ENCODE measurements around the gene C11orf86. TPM values are rescaled to one million over a fixed set of nuclear protein-coding genes. Genes with fewer than 3 reads are reported as not detected.

The C11orf86 gene
- total and polyA plus RNA-seq, 3 experiments from 2014 or later = not detected

- ChIA-PET POLR2A (no interaction called here), CTCF (no interaction called here)
- no peaks in the 10 kb centered on the region for H3K36me3 Mint-ChIP-seq
- Histone ChIP-seq H3K4me1 (ENCODE audit: insufficient read depth, low read length) (no peaks in the 10 kb centered on the region), H3K36me3 (ENCODE audit: insufficient read depth, low read length) (no peaks in the 10 kb centered on the region), H3K27me3 (ENCODE audit: insufficient read depth, low read length, poor library complexity, severe bottlenecking) (no peaks in the 10 kb centered on the region), H3K9me3 (ENCODE audit: low read length) (no peaks in the 10 kb centered on the region), H3K4me3 (ENCODE audit: low read length) (no peak overlapping the region), H3K27ac (ENCODE audit: low read depth, low read length) (no peak overlapping the region)
- peak overlapping the region in 1 of 7 donors; percentile 15 for H3K4me3 Mint-ChIP-seq
- peaks cover 0 to 3% (median 0%) of the 10 kb centered on the region in 5 donors for H3K9me3 Mint-ChIP-seq
- H3K27me3 Mint-ChIP-seq = peaks cover 10 to 32% of the 10 kb centered on the region in 2 donors
- H3K4me1 Mint-ChIP-seq = no peaks in the 10 kb centered on the region
- H3K27ac Mint-ChIP-seq = peak overlapping the region in 1 of 8 donors; percentile 70
- no peak for DNase-seq
Observed at GRCh38 chr11:66970371-66970806, 4.7 kb upstream of the C11orf86 start.

GRCh38 chr11:66970807-66971442 is 4.2 kb upstream of the C11orf86 start:
- H3K9me3 Mint-ChIP-seq = peaks cover 0 to 3% (median 0%) of the 10 kb centered on the region in 5 donors
- no peaks in the 10 kb centered on the region for H3K4me1 Mint-ChIP-seq
- Histone ChIP-seq H3K27me3 (ENCODE audit: insufficient read depth, low read length, poor library complexity, severe bottlenecking) (no peaks in the 10 kb centered on the region), H3K36me3 (ENCODE audit: insufficient read depth, low read length) (no peaks in the 10 kb centered on the region), H3K9me3 (ENCODE audit: low read length) (no peaks in the 10 kb centered on the region), H3K4me3 (ENCODE audit: low read length) (no peak overlapping the region), H3K27ac (ENCODE audit: low read depth, low read length) (no peak overlapping the region), H3K4me1 (ENCODE audit: insufficient read depth, low read length) (no peaks in the 10 kb centered on the region)
- ChIA-PET POLR2A (no interaction called here), CTCF (no interaction called here)
- H3K27me3 Mint-ChIP-seq = peaks cover 14 to 35% of the 10 kb centered on the region in 2 donors
- no peak for DNase-seq
- peaks cover 0 to 3% (median 0%) of the 10 kb centered on the region in 3 donors for H3K36me3 Mint-ChIP-seq
- no peak overlapping the region for H3K4me3 Mint-ChIP-seq
- peak overlapping the region in 3 of 8 donors; percentile 6 to 70 (median 69) for H3K27ac Mint-ChIP-seq

GRCh38 chr11:66971488-66971887 is 3.6 kb upstream of the C11orf86 start:
- Histone ChIP-seq H3K27ac (ENCODE audit: low read depth, low read length) (no peak overlapping the region), H3K4me1 (ENCODE audit: insufficient read depth, low read length) (no peaks in the 10 kb centered on the region), H3K27me3 (ENCODE audit: insufficient read depth, low read length, poor library complexity, severe bottlenecking) (no peaks in the 10 kb centered on the region), H3K9me3 (ENCODE audit: low read length) (no peaks in the 10 kb centered on the region), H3K4me3 (ENCODE audit: low read length) (no peak overlapping the region), H3K36me3 (ENCODE audit: insufficient read depth, low read length) (no peaks in the 10 kb centered on the region)
- CTCF ChIA-PET = no interaction called here
- POLR2A ChIA-PET = no interaction called here
- H3K4me1 Mint-ChIP-seq = no peaks in the 10 kb centered on the region
- DNase-seq = no peak
- H3K36me3 Mint-ChIP-seq = peaks cover 0 to 3% (median 0%) of the 10 kb centered on the region in 3 donors
- peaks cover 0 to 3% (median 0%) of the 10 kb centered on the region in 5 donors for H3K9me3 Mint-ChIP-seq
- peaks cover 14 to 33% of the 10 kb centered on the region in 2 donors for H3K27me3 Mint-ChIP-seq
- no peak overlapping the region for H3K4me3 Mint-ChIP-seq
- H3K27ac Mint-ChIP-seq = no peak overlapping the region

GRCh38 chr11:66973956-66974580 is 1.0 kb upstream of the C11orf86 start:
- H3K27ac ChIP-seq (ENCODE audit: low read depth, low read length) = no peak overlapping the region
- no peaks in the 10 kb centered on the region for H3K9me3 ChIP-seq (ENCODE audit: low read length)
- Mint-ChIP-seq H3K4me3 (no peak overlapping the region), H3K4me1 (no peaks in the 10 kb centered on the region), H3K27me3 (peaks cover 10 to 26% of the 10 kb centered on the region in 2 donors), H3K27ac (no peak overlapping the region), H3K9me3 (peaks cover 0 to 9% (median 3%) of the 10 kb centered on the region in 5 donors), H3K36me3 (peaks cover 0 to 3% (median 0%) of the 10 kb centered on the region in 3 donors)
- H3K27me3 ChIP-seq (ENCODE audit: insufficient read depth, low read length, poor library complexity, severe bottlenecking) = no peaks in the 10 kb centered on the region
- POLR2A ChIA-PET = interaction anchor here (0.6 kb wide), 1 partner anchor 239 kb away, joined by 7 read pairs; no protein-coding TSS in a partner anchor
- H3K4me1 ChIP-seq (ENCODE audit: insufficient read depth, low read length) = no peaks in the 10 kb centered on the region
- no peaks in the 10 kb centered on the region for H3K36me3 ChIP-seq (ENCODE audit: insufficient read depth, low read length)
- CTCF ChIA-PET = no interaction called here
- no peak overlapping the region for H3K4me3 ChIP-seq (ENCODE audit: low read length)
- no peak for DNase-seq

GRCh38 chr11:66975405-66976027 is 412 bp downstream of the C11orf86 start:
- no peaks in the 10 kb centered on the region for H3K27me3 ChIP-seq (ENCODE audit: insufficient read depth, low read length, poor library complexity, severe bottlenecking)
- Mint-ChIP-seq H3K4me1 (no peaks in the 10 kb centered on the region), H3K4me3 (no peak overlapping the region), H3K27ac (no peak overlapping the region), H3K27me3 (peaks cover 9 to 25% of the 10 kb centered on the region in 2 donors), H3K36me3 (peaks cover 0 to 3% (median 0%) of the 10 kb centered on the region in 3 donors), H3K9me3 (peaks cover 0 to 13% (median 3%) of the 10 kb centered on the region in 5 donors)
- no peaks in the 10 kb centered on the region for H3K4me1 ChIP-seq (ENCODE audit: insufficient read depth, low read length)
- H3K9me3 ChIP-seq (ENCODE audit: low read length) = no peaks in the 10 kb centered on the region
- no peak overlapping the region for H3K4me3 ChIP-seq (ENCODE audit: low read length)
- ChIA-PET CTCF (interaction anchor here (1.1 kb wide), 1 partner anchor 51 kb away, joined by 3 read pairs; no protein-coding TSS in a partner anchor), POLR2A (no interaction called here)
- DNase-seq = no peak
- no peak overlapping the region for H3K27ac ChIP-seq (ENCODE audit: low read depth, low read length)
- H3K36me3 ChIP-seq (ENCODE audit: insufficient read depth, low read length) = no peaks in the 10 kb centered on the region

- Mint-ChIP-seq H3K4me1 (no peaks in the 10 kb centered on the region), H3K27ac (no peak overlapping the region), H3K36me3 (peaks cover 0 to 3% (median 0%) of the 10 kb centered on the region in 3 donors), H3K4me3 (no peak overlapping the region), H3K9me3 (peaks cover 0 to 12% (median 2%) of the 10 kb centered on the region in 5 donors), H3K27me3 (peaks cover 10 to 20% of the 10 kb centered on the region in 2 donors)
- no peak overlapping the region for H3K4me3 ChIP-seq (ENCODE audit: low read length)
- DNase-seq = peak in 1 of 5 donors; percentile 10
- POLR2A ChIA-PET = no interaction called here
- H3K36me3 ChIP-seq (ENCODE audit: insufficient read depth, low read length) = no peaks in the 10 kb centered on the region
- H3K9me3 ChIP-seq (ENCODE audit: low read length) = no peaks in the 10 kb centered on the region
- no peaks in the 10 kb centered on the region for H3K4me1 ChIP-seq (ENCODE audit: insufficient read depth, low read length)
- H3K27me3 ChIP-seq (ENCODE audit: insufficient read depth, low read length, poor library complexity, severe bottlenecking) = no peaks in the 10 kb centered on the region
- CTCF ChIA-PET = interaction anchor here (1.1 kb wide), 1 partner anchor 51 kb away, joined by 3 read pairs; no protein-coding TSS in a partner anchor
- no peak overlapping the region for H3K27ac ChIP-seq (ENCODE audit: low read depth, low read length)
Observed at GRCh38 chr11:66976028-66976467, 944 bp downstream of the C11orf86 start.

- H3K9me3 ChIP-seq (ENCODE audit: low read length) = no peaks in the 10 kb centered on the region
- no peak for DNase-seq
- CTCF ChIA-PET = no interaction called here
- no peak overlapping the region for H3K27ac ChIP-seq (ENCODE audit: low read depth, low read length)
- H3K27ac Mint-ChIP-seq = no peak overlapping the region
- H3K36me3 Mint-ChIP-seq = peaks cover 0 to 3% (median 0%) of the 10 kb centered on the region in 3 donors
- peaks cover 0 to 1% (median 1%) of the 10 kb centered on the region in 3 donors for H3K4me1 Mint-ChIP-seq
- H3K9me3 Mint-ChIP-seq = peaks cover 0 to 12% (median 2%) of the 10 kb centered on the region in 5 donors
- H3K36me3 ChIP-seq (ENCODE audit: insufficient read depth, low read length) = no peaks in the 10 kb centered on the region
- no peak overlapping the region for H3K4me3 ChIP-seq (ENCODE audit: low read length)
- no peaks in the 10 kb centered on the region for H3K27me3 ChIP-seq (ENCODE audit: insufficient read depth, low read length, poor library complexity, severe bottlenecking)
- peaks cover 10 to 19% of the 10 kb centered on the region in 2 donors for H3K27me3 Mint-ChIP-seq
- H3K4me1 ChIP-seq (ENCODE audit: insufficient read depth, low read length) = no peaks in the 10 kb centered on the region
- POLR2A ChIA-PET = no interaction called here
- no peak overlapping the region for H3K4me3 Mint-ChIP-seq
Observed at GRCh38 chr11:66976925-66977324, 1.8 kb downstream of the C11orf86 start.

GRCh38 chr11:66978229-66978628 is 3.1 kb downstream of the C11orf86 start:
- Histone ChIP-seq H3K27me3 (ENCODE audit: insufficient read depth, low read length, poor library complexity, severe bottlenecking) (no peaks in the 10 kb centered on the region), H3K9me3 (ENCODE audit: low read length) (no peaks in the 10 kb centered on the region), H3K4me3 (ENCODE audit: low read length) (no peak overlapping the region), H3K27ac (ENCODE audit: low read depth, low read length) (no peak overlapping the region), H3K4me1 (ENCODE audit: insufficient read depth, low read length) (no peaks in the 10 kb centered on the region), H3K36me3 (ENCODE audit: insufficient read depth, low read length) (no peaks in the 10 kb centered on the region)
- no peak for DNase-seq
- ChIA-PET POLR2A (no interaction called here), CTCF (no interaction called here)
- Mint-ChIP-seq H3K4me3 (no peak overlapping the region), H3K9me3 (peaks cover 0 to 12% (median 2%) of the 10 kb centered on the region in 5 donors), H3K27ac (peak overlapping the region in 1 of 8 donors; percentile 50), H3K27me3 (peaks cover 10 to 12% of the 10 kb centered on the region in 2 donors), H3K36me3 (peaks cover 0 to 6% (median 3%) of the 10 kb centered on the region in 3 donors), H3K4me1 (peaks cover 3 to 6% (median 5%) of the 10 kb centered on the region in 3 donors)

All from CD8-positive, alpha-beta memory T cell (primary cell).